Suppressor macrophage (primary cell): ENCODE data around the gene COPS4.
"Not testable (repeated sequence)": the region's sequence is repeated elsewhere in the genome, so short reads cannot be mapped to it uniquely, and the experiment has no call there.

Source experiments
- DNase-seq, 4 experiments: peaks; one replicate each; pipeline ENCODE4 v3.0.0-alpha.2; 2020 to 2022

COPS4 gene

GRCh38 chr4:83023599-83023998 lies 11.4 kb upstream of the COPS4 start:
- DNase-seq: not testable (repeated sequence)

- DNase-seq: no peak
Observed at GRCh38 chr4:83024233-83024632, 10.8 kb upstream of the COPS4 start.

GRCh38 chr4:83025563-83025962 lies 9.4 kb upstream of the COPS4 start:
- peak in 3 of 4 experiments; percentile 20 to 21 (median 20) for DNase-seq

- no peak for DNase-seq
Observed at GRCh38 chr4:83028976-83029375, 6.0 kb upstream of the COPS4 start.

GRCh38 chr4:83029688-83030087 lies 5.3 kb upstream of the COPS4 start:
- no peak for DNase-seq

- DNase-seq: peak in 2 of 4 experiments; percentile 36 to 43
Observed at GRCh38 chr4:83036991-83037665, 2.1 kb downstream of the COPS4 start.

- no peak for DNase-seq
Observed at GRCh38 chr4:83040269-83040668, 5.3 kb downstream of the COPS4 start.

GRCh38 chr4:83043157-83043556 lies 8.2 kb downstream of the COPS4 start:
- not testable (repeated sequence) for DNase-seq

GRCh38 chr4:83043801-83044407 lies 8.9 kb downstream of the COPS4 start:
- DNase-seq: peak in 2 of 4 experiments; percentile 28 to 37

- no peak for DNase-seq
Observed at GRCh38 chr4:83046693-83047473, 11.9 kb downstream of the COPS4 start.

GRCh38 chr4:83048781-83049180 lies 13.8 kb downstream of the COPS4 start:
- DNase-seq: not testable (repeated sequence)

- DNase-seq: peak in 3 of 4 experiments; percentile 4 to 43 (median 20)
Observed at GRCh38 chr4:83054928-83055327, 19.9 kb downstream of the COPS4 start.

GRCh38 chr4:83062739-83063138 lies 27.8 kb downstream of the COPS4 start:
- no peak for DNase-seq

- peak in 3 of 4 experiments; percentile 20 to 59 (median 57) for DNase-seq
Observed at GRCh38 chr4:83065266-83065665, 30.3 kb downstream of the COPS4 start.

GRCh38 chr4:83067058-83067639 lies 32.2 kb downstream of the COPS4 start:
- no peak for DNase-seq

GRCh38 chr4:83071116-83071515 lies 36.1 kb downstream of the COPS4 start:
- DNase-seq: no peak

- DNase-seq: peak; percentile 66 to 90 (median 78)
Observed at GRCh38 chr4:83074086-83074704, 39.2 kb downstream of the COPS4 start.

- not testable (repeated sequence) for DNase-seq
Observed at GRCh38 chr4:83074783-83075182, 39.8 kb downstream of the COPS4 start.

- DNase-seq: peak; percentile 17 to 59 (median 40)
Observed at GRCh38 chr4:83075311-83076095, 40.5 kb downstream of the COPS4 start.

- peak in 2 of 4 experiments; percentile 31 to 42 for DNase-seq
Observed at GRCh38 chr4:83080561-83080960, 45.6 kb downstream of the COPS4 start.

GRCh38 chr4:83082777-83083176 lies 47.8 kb downstream of the COPS4 start:
- DNase-seq: peak in 1 of 4 experiments; percentile 12
